A204.1 (cell line): ENCODE measurements around the gene BCL11B.

Source experiments
- FAIRE-seq: peaks from 2 replicates; lab custom pipeline; 2012; peaks lifted over from hg19 to GRCh38; lab: Jason Lieb, UNC

BCL11B gene

GRCh38 chr14:99254328-99255009 lies 17.5 kb downstream of the BCL11B start:
- no peak for FAIRE-seq

DNA sequence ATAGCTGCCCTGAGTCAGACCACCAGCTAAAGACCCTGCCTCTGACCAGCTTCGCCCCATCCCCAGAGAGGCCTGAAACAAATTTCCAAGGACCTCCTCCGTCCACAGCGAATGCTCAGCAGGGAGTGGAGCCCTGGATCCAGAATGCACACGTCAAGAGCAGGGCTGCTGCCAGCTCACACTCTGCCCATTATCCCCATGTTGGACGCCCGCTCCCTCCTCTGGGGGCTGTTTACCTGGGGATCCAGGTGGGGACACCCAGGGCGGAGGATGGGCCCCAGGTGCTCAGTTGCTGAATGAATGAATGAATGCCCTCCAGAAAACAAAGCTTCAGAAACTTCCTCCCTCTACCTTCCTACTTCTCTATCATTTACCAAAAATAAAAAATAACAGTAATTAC lies 18.1 kb downstream of the BCL11B start:
- FAIRE-seq, result no peak

DNA sequence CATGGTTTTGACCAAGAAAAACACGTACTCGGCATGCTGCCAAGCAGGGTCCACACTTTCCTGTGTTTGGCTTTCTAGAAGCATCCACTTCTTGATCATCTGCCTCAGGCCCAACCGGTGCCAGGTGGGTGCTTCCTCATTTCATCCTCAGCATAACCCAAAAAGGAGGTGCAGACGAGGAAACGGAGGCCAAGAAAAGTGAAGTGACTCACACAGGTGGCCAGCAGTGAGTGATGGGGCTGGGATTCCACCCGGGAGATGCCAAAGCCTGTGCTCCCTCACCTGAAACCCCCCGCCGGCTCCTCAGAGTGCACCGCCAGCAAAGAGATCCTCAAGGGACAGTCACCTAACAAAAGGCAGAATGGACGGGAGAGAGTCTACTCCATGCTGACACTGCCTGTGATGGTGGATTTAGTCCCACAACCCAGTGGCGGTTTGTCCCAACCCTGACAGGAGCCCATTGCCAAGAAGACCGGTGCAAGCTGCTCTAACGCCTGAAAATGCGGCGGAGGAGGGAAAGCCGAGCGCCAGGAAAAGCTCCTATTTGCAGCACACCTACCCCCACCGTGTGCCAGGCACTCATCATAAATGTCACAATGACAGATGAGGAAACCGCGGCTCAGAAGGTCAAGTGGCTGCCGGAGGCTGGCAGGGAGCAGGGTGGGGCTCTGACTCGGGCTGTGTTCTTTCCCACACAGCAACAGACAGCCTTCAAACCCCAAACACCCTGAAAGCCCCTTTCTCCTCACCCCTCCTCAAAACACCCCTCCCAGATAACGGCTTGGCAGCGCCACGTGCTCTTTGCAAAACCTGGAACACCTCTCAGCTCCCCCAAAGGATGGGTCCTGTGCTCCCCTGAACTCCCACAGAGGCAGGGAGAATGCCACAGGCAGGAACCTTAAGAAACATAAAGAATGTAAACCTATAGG lies 18.8 kb downstream of the BCL11B start:
- no peak for FAIRE-seq

DNA sequence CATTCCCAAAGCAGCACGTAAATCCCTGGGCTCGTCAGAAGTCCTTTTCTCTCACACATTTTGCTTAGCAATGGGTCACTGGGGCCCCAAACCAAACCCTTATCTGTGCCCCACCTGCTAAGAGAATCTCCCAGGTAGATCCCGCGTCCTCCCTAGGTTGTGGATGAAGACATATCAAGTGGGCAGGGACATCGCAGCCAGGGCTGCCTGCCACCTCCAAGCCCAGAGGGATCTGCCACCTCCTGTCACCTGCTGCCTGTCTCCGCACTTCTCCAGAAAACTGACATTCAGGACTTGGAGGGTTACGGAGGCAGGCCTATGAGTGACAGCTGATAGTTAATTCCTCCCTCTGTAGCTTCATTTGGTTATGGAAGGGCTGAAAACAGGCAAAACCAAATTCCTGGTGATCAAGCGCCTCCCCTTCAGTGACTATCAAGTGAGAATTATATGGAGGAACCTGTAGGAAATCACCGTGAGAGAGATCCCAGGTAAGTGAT lies 19.5 kb downstream of the BCL11B start:
- FAIRE-seq, result no peak

- FAIRE-seq, result no peak
Observed at GRCh38 chr14:99251721-99252120, 20.3 kb downstream of the BCL11B start.

GRCh38 chr14:99250636-99251208 lies 21.3 kb downstream of the BCL11B start:
- FAIRE-seq, result no peak

DNA sequence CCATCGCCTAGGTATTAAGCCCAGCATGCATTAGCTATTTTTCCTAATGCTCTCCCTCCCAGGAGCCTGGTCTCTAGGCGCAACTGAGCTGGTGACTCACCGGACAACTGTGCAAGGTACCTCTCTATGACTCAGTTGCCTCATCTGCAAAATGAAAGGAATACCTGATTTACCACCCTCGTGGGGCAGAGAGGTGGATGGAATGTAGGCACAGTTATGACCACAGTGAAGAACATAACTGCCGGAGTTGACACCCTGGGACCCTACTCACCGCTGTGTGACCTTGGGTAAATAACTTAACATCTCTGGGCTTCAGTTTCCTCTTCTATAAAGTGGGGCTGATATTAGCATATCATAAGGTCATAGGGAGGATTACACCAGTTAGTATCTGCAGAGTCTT lies 22.6 kb downstream of the BCL11B start:
- no peak for FAIRE-seq

- no peak for FAIRE-seq
Observed at GRCh38 chr14:99248761-99249171, 23.2 kb downstream of the BCL11B start.

- FAIRE-seq, result no peak
Observed at GRCh38 chr14:99247772-99248171, 24.2 kb downstream of the BCL11B start.

DNA sequence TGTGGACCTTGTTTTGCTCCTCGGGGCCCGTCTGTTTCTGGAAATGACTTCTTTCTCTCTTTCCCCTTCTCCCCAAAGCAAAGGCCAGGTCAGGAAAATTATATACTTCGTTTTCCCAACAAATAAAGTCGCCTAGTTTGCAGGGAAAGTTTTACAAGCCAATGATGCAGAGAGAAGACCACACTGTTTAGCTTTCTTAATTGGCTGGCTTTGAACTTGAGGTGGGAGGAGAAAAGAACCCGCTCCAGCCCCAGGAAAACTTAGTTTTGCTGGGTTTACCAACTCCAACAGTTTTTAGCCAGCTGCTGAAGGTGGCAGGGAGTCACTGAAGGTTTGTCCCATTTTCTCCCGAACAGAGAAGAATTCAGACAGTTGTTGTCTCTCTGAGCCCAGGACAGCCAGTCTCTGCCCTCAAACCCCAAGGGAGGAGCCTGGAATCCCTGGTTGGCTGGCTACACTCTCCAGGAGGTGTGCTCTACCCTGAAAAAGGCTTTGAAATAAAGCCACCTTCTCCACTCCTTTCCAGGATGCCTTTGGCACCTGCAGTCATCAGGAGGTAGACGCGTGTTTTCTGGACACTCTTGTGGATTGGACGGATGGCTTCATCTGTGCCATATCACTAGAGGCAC lies 24.8 kb downstream of the BCL11B start:
- no peak for FAIRE-seq

GRCh38 chr14:99246536-99247097 lies 25.4 kb downstream of the BCL11B start:
- no peak for FAIRE-seq

- no peak for FAIRE-seq
Observed at GRCh38 chr14:99245564-99246511, 26.2 kb downstream of the BCL11B start.

DNA sequence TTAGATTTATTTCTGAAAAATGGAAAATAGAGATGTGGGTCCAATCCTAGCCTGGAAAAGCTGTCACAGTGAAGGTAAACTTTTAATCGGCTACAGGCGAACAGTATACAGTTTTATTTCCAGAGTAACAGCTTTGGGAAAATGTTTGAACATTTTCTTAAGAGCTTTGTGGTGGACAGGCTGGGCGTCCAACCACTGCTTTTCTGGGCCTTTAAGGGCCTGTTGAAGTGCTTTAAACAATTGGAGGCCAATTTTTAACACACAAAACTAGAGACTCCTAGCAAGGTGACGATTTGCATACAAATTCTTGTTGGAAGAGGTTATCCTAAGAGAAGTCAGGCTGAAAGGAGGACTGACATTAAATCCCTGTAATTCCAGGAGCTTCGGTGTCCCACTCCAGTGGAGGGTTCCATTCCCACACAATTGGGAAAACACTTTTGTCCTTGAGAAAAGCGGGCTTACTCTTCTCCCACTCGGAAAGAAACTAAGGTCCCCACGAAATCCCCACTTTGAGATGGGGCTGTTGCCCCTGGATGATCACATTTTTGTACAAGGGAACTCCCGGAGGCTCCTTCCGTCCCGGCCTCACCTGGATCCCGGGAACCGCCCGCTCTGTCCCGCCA lies 26.9 kb downstream of the BCL11B start:
- FAIRE-seq, result no peak

DNA sequence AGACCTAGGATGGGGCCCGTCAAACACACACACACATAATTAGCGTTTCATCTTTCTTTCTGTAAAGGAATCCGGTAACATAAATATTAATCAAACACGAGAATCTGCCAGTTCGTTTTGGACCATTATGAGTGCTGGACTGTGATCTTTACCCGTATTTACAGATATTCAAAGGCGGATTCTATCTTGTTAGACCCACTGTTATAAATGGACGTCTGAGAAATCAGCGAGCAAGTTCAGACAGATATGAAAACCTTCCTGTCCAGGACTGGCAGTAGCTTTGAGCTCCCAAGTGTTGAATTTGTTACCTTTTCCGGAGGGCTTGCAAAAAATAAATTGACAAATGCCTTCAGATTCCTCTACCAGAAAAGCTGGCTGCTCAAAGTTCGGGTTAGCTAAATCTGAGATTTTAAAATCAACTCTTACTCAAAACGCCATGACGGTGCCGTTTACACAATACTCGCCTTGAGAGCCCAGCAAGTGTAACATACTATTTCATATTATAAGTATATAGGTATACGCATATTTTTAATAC lies 27.6 kb downstream of the BCL11B start:
- FAIRE-seq, result no peak

DNA sequence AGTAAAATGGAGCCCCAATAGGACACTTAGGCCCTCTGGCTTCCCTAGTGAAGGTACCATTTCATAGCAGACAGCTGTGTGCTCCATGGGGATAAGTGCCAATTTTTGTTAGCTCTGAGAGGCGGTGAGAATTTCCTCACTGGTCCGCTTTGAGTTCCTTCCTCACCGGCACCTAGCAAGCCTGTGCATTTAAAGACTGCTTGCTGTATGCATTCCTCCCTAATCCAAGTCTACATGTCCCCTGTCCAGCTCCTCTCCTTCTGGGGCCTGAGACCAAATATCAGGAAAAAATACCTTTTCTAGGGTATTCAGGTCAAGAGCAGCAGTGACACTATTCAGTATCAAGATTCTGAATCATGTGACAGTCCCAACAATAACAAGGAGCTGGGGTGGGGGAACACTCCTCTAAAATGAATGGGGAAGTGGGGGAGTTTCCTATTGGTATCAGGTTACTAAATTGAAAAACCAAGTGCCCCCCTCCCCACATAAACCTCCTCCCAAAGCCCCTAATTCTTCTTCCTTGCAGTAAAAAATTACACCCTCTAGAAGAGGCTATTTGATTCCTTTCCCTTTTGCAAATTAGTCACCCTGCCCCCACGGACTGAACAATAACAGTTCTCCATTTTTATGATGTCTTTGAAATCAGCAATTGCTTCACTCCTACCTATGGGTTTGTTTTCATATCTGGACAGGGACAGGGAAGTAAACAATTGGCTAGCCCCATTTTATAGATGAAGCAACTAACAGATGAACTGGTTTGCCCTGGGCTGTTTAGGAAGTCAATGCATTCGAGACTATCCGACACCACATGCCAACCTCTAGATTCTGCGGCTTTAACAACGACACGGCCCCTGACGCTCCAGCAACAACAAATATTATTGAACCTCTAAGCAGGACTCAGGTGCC lies 28.9 kb downstream of the BCL11B start:
- no peak for FAIRE-seq

DNA sequence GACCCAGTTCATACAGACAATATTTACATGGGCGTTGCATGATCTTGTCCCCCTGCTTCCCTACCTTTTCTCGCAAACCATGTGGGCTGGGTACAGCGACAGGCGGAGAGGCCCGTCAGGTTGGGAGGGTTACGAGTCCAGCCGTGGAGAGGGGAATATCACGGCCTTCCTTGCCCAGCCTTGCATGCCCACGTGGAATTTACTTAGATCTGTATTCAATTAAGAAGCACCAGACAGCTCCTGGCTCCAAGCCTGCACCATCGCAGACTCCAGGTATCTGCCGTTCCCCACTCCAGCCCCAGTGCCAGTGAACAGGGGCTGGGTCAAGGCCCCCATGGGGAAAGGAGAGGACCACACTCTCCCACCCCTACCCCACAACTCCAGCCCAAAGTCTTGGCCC lies 29.8 kb downstream of the BCL11B start:
- no peak for FAIRE-seq

DNA sequence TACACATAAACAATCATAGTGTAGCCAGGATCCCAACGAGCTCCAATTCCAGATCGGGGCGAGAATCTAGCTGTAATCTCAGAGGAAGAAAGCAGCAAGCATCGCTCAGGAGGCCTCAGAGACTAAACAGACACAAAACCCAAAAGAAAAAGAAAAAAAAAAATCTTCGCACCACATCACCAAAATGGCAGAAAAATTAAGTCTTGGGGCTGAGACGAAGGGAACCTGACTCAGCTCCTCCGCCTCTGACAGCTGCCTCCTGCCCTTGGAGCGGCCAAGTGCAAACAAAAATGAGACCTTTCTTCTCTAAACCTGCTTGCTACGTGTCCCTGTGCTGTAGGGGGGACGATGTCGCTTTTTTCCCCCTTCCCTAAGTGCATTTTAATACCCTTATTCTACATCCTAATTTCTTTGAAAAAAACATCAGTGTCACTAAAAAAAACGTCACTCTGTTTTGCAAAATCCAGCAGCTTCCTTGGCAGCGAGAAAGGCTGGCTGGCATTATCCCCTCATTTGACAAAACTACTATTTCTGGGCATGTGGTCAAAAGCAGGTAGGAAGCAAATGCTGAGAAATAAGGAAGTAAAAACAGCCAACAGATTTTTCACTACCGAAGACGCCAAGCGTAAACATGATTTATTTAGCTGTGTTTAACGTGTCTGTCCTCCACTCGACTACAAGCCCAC lies 30.5 kb downstream of the BCL11B start:
- FAIRE-seq, result no peak

- no peak for FAIRE-seq
Observed at GRCh38 chr14:99240627-99241324, 31.2 kb downstream of the BCL11B start.
